T-helper 17 cell (primary cell): ENCODE data around the gene C10orf143. TPM values are rescaled to one million over a fixed set of nuclear protein-coding genes. Genes with fewer than 3 reads are reported as not detected.

Source experiments
- ATAC-seq: fragments of 150-1000 bp; cut with Tn5 transposase; 2 replicates; pipeline ENCODE4 v1.10.0; 2021; ENCODE audit warnings: mild to moderate bottlenecking, moderate library complexity
- DNase-seq, 3 donors: peaks; one replicate each; pipeline versions ENCODE4 v3.0.0 to v3.0.0-alpha.2; 2020 to 2021
- H3K9me3 ChIP-seq: one replicate; pipeline ENCODE4 v1.7.0; 2013; ENCODE audit warnings: low read length, mild to moderate bottlenecking; ENCODE audit not compliant: control insufficient read depth, poor library complexity, severe bottlenecking
- H3K27ac Mint-ChIP-seq: one replicate; pipeline ENCODE4 v1.8.0; 2022; ENCODE audit warnings: mild to moderate bottlenecking, moderate library complexity, mixed read lengths
- H3K27me3 Mint-ChIP-seq: one replicate; pipeline ENCODE4 v1.8.0; 2022; ENCODE audit warnings: mixed read lengths
- H3K36me3 Mint-ChIP-seq: one replicate; pipeline ENCODE4 v1.8.0; 2022; ENCODE audit warnings: low read depth, mixed read lengths
- H3K4me1 Mint-ChIP-seq: one replicate; pipeline ENCODE4 v1.8.0; 2022; ENCODE audit warnings: mild to moderate bottlenecking, mixed read lengths
- H3K4me3 Mint-ChIP-seq: one replicate; pipeline ENCODE4 v1.8.0; 2022; ENCODE audit warnings: mild to moderate bottlenecking, moderate library complexity, mixed read lengths
- total RNA-seq, 4 donors: library from RNA in 2 of 4; stranded (reverse) in 2 of 4; gene quantifications; one replicate each; pipeline ENCODE4 v1.2.3 and lab custom pipeline; 2022 to 2026

The C10orf143 gene
- total RNA-seq, 2 donors from 2014 or later, result 5.0 to 5.5 TPM

GRCh38 chr10:130062201-130062600, 48.4 kb downstream of the C10orf143 start:
- Mint-ChIP-seq H3K36me3 (peaks cover 2% of the 10 kb centered on the region), H3K27ac (no peak overlapping the region), H3K4me1 (no peaks in the 10 kb centered on the region), H3K4me3 (no peak overlapping the region), H3K27me3 (no peaks in the 10 kb centered on the region)
- H3K9me3 ChIP-seq, result no peaks in the 10 kb centered on the region
- no peak for DNase-seq
- ATAC-seq, result no peak

GRCh38 chr10:130061760-130062159, 48.9 kb downstream of the C10orf143 start:
- Mint-ChIP-seq H3K4me1 (no peaks in the 10 kb centered on the region), H3K4me3 (no peak overlapping the region), H3K27me3 (no peaks in the 10 kb centered on the region), H3K36me3 (peaks cover 2% of the 10 kb centered on the region), H3K27ac (no peak overlapping the region)
- no peak for ATAC-seq
- DNase-seq, result no peak
- no peaks in the 10 kb centered on the region for H3K9me3 ChIP-seq

- ATAC-seq (no peak), DNase-seq (no peak)
- Mint-ChIP-seq H3K36me3 (no peaks in the 10 kb centered on the region), H3K27ac (no peak overlapping the region), H3K27me3 (peaks cover 24% of the 10 kb centered on the region), H3K4me1 (no peaks in the 10 kb centered on the region), H3K4me3 (no peak overlapping the region)
- no peaks in the 10 kb centered on the region for H3K9me3 ChIP-seq
These were observed 56.6 kb downstream of the C10orf143 start for GRCh38 chr10:130054021-130054420.

GRCh38 chr10:130053561-130053960, 57.1 kb downstream of the C10orf143 start:
- no peak for DNase-seq
- no peak overlapping the region for H3K4me3 Mint-ChIP-seq
- no peak overlapping the region for H3K27ac Mint-ChIP-seq
- peaks cover 24% of the 10 kb centered on the region for H3K27me3 Mint-ChIP-seq
- no peaks in the 10 kb centered on the region for H3K9me3 ChIP-seq
- H3K36me3 Mint-ChIP-seq, result no peaks in the 10 kb centered on the region
- ATAC-seq, result no peak
- H3K4me1 Mint-ChIP-seq, result no peaks in the 10 kb centered on the region

GRCh38 chr10:130052193-130052592, 58.4 kb downstream of the C10orf143 start:
- ATAC-seq, result no peak
- H3K4me3 Mint-ChIP-seq, result no peak overlapping the region

GRCh38 chr10:130050721-130051120, 59.9 kb downstream of the C10orf143 start:
- DNase-seq, result no peak
- ATAC-seq, result no peak

More at GRCh38 chr10:130052193-130052592, 58.4 kb downstream of the C10orf143 start:
- no peak for DNase-seq
- H3K36me3 Mint-ChIP-seq, result no peaks in the 10 kb centered on the region
- H3K27me3 Mint-ChIP-seq, result peaks cover 24% of the 10 kb centered on the region
- H3K4me1 Mint-ChIP-seq, result no peaks in the 10 kb centered on the region
- no peak overlapping the region for H3K27ac Mint-ChIP-seq
- H3K9me3 ChIP-seq, result no peaks in the 10 kb centered on the region

GRCh38 chr10:130049987-130050386, 60.6 kb downstream of the C10orf143 start:
- peaks cover 24% of the 10 kb centered on the region for H3K27me3 Mint-ChIP-seq
- no peak for ATAC-seq
- H3K36me3 Mint-ChIP-seq, result no peaks in the 10 kb centered on the region
- H3K9me3 ChIP-seq, result no peaks in the 10 kb centered on the region
- H3K4me3 Mint-ChIP-seq, result no peak overlapping the region
- DNase-seq, result no peak
- H3K4me1 Mint-ChIP-seq, result no peaks in the 10 kb centered on the region
- H3K27ac Mint-ChIP-seq, result no peak overlapping the region

More at GRCh38 chr10:130050721-130051120, 59.9 kb downstream of the C10orf143 start:
- no peaks in the 10 kb centered on the region for H3K9me3 ChIP-seq
- H3K27ac Mint-ChIP-seq, result no peak overlapping the region
- H3K36me3 Mint-ChIP-seq, result no peaks in the 10 kb centered on the region
- peaks cover 24% of the 10 kb centered on the region for H3K27me3 Mint-ChIP-seq
- no peak overlapping the region for H3K4me3 Mint-ChIP-seq
- no peaks in the 10 kb centered on the region for H3K4me1 Mint-ChIP-seq

- H3K36me3 Mint-ChIP-seq, result no peaks in the 10 kb centered on the region
- no peak overlapping the region for H3K4me3 Mint-ChIP-seq
- H3K27ac Mint-ChIP-seq, result no peak overlapping the region
- H3K9me3 ChIP-seq, result no peaks in the 10 kb centered on the region
- DNase-seq (no peak), ATAC-seq (no peak)
- peaks cover 26% of the 10 kb centered on the region for H3K27me3 Mint-ChIP-seq
- no peaks in the 10 kb centered on the region for H3K4me1 Mint-ChIP-seq
These were observed 61.4 kb downstream of the C10orf143 start for GRCh38 chr10:130049244-130049643.

GRCh38 chr10:130048081-130048480, 62.5 kb downstream of the C10orf143 start:
- Mint-ChIP-seq H3K36me3 (peaks cover 2% of the 10 kb centered on the region), H3K27ac (no peak overlapping the region), H3K4me1 (no peaks in the 10 kb centered on the region), H3K4me3 (no peak overlapping the region), H3K27me3 (peaks cover 32% of the 10 kb centered on the region)
- no peaks in the 10 kb centered on the region for H3K9me3 ChIP-seq
- no peak for ATAC-seq
- DNase-seq, result no peak

- H3K4me3 Mint-ChIP-seq, result no peak overlapping the region
- no peak for DNase-seq
These were observed 63.3 kb downstream of the C10orf143 start for GRCh38 chr10:130047336-130047735.

GRCh38 chr10:130046591-130046990, 64.0 kb downstream of the C10orf143 start:
- no peak overlapping the region for H3K27ac Mint-ChIP-seq
- DNase-seq, result no peak
- peaks cover 23% of the 10 kb centered on the region for H3K27me3 Mint-ChIP-seq
- H3K4me1 Mint-ChIP-seq, result peaks cover 3% of the 10 kb centered on the region
- ATAC-seq, result no peak
- no peak overlapping the region for H3K4me3 Mint-ChIP-seq
- H3K9me3 ChIP-seq, result no peaks in the 10 kb centered on the region
- H3K36me3 Mint-ChIP-seq, result peaks cover 2% of the 10 kb centered on the region

More at GRCh38 chr10:130047336-130047735, 63.3 kb downstream of the C10orf143 start:
- H3K9me3 ChIP-seq, result no peaks in the 10 kb centered on the region
- Mint-ChIP-seq H3K36me3 (peaks cover 2% of the 10 kb centered on the region), H3K27me3 (peaks cover 24% of the 10 kb centered on the region), H3K27ac (no peak overlapping the region), H3K4me1 (peaks cover 3% of the 10 kb centered on the region)
- no peak for ATAC-seq

- Mint-ChIP-seq H3K4me1 (peaks cover 3% of the 10 kb centered on the region), H3K4me3 (no peak overlapping the region), H3K36me3 (peaks cover 2% of the 10 kb centered on the region), H3K27ac (no peak overlapping the region), H3K27me3 (peaks cover 21% of the 10 kb centered on the region)
- no peaks in the 10 kb centered on the region for H3K9me3 ChIP-seq
- DNase-seq (no peak), ATAC-seq (no peak)
These were observed 64.8 kb downstream of the C10orf143 start for GRCh38 chr10:130045801-130046321.

- H3K9me3 ChIP-seq, result no peaks in the 10 kb centered on the region
- Mint-ChIP-seq H3K4me3 (no peak overlapping the region), H3K4me1 (peaks cover 3% of the 10 kb centered on the region), H3K27ac (no peak overlapping the region), H3K27me3 (peaks cover 19% of the 10 kb centered on the region), H3K36me3 (peaks cover 2% of the 10 kb centered on the region)
- ATAC-seq (no peak), DNase-seq (no peak)
These were observed 65.5 kb downstream of the C10orf143 start for GRCh38 chr10:130045091-130045652.
